Measurements from ENCODE around the gene XYLT1.

The XYLT1 gene

GRCh38 chr16:17382949-17383863 lies 87.6 kb downstream of the XYLT1 start:
- Histone ChIP-seq H3K4me3 (ENCODE audit: low read depth, low read length) (no peak overlapping the region), H3K27ac (no peak overlapping the region), H3K36me3 (replicated peaks) (no peaks in the 10 kb centered on the region), H3K27me3 (replicated peaks) (no peaks in the 10 kb centered on the region)
- TF ChIP-seq, protein P1, sequence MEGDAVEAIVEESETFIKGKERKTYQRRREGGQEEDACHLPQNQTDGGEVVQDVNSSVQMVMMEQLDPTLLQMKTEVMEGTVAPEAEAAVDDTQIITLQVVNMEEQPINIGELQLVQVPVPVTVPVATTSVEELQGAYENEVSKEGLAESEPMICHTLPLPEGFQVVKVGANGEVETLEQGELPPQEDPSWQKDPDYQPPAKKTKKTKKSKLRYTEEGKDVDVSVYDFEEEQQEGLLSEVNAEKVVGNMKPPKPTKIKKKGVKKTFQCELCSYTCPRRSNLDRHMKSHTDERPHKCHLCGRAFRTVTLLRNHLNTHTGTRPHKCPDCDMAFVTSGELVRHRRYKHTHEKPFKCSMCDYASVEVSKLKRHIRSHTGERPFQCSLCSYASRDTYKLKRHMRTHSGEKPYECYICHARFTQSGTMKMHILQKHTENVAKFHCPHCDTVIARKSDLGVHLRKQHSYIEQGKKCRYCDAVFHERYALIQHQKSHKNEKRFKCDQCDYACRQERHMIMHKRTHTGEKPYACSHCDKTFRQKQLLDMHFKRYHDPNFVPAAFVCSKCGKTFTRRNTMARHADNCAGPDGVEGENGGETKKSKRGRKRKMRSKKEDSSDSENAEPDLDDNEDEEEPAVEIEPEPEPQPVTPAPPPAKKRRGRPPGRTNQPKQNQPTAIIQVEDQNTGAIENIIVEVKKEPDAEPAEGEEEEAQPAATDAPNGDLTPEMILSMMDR (IDR thresholded peaks at IDR 0.05; ENCODE audit: low read depth, low read length, missing control alignments): no peak
- no peak for DNase-seq
- in situ Hi-C loops (cut with HindIII; ENCODE audit: low pct_ligation_motif_present, low sequenced_read_pairs): no loop called here

DNA sequence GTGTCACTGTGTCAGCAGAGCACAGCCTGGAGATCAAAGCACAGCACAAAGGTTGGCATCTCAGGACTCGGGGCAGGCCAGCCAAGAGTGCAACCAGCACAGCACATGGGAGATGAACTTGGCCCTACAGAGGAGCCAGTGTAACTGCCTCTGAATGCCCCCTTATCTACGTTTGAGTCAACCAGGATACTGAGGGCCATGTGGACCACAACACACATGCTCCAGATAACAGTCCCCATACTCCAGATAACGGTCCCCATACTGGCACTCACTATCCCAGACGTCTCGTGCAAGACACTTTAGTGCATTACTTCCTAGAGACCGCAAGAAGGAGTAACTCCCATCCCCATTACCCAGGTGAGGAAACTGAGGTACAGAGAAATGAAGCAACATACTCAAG lies 88.2 kb downstream of the XYLT1 start:
- H3K27me3 ChIP-seq (replicated peaks): no peaks in the 10 kb centered on the region
- no peak for DNase-seq
- H3K4me3 ChIP-seq (ENCODE audit: low read depth, low read length): no peak overlapping the region
- in situ Hi-C loops (cut with HindIII; ENCODE audit: low pct_ligation_motif_present, low sequenced_read_pairs): no loop called here
- TF ChIP-seq, protein P1 (IDR thresholded peaks at IDR 0.05; ENCODE audit: low read depth, low read length, missing control alignments): no peak
- H3K27ac ChIP-seq: no peak overlapping the region
- H3K36me3 ChIP-seq (replicated peaks): no peaks in the 10 kb centered on the region

- TF ChIP-seq, protein P1 (IDR thresholded peaks at IDR 0.05; ENCODE audit: low read depth, low read length, missing control alignments): no peak
- DNase-seq: no peak
- Histone ChIP-seq H3K36me3 (replicated peaks) (no peaks in the 10 kb centered on the region), H3K27ac (no peak overlapping the region), H3K27me3 (replicated peaks) (no peaks in the 10 kb centered on the region), H3K4me3 (ENCODE audit: low read depth, low read length) (no peak overlapping the region)
- in situ Hi-C loops (cut with HindIII; ENCODE audit: low pct_ligation_motif_present, low sequenced_read_pairs): no loop called here
Observed at GRCh38 chr16:17381784-17382183, 89.0 kb downstream of the XYLT1 start.

DNA sequence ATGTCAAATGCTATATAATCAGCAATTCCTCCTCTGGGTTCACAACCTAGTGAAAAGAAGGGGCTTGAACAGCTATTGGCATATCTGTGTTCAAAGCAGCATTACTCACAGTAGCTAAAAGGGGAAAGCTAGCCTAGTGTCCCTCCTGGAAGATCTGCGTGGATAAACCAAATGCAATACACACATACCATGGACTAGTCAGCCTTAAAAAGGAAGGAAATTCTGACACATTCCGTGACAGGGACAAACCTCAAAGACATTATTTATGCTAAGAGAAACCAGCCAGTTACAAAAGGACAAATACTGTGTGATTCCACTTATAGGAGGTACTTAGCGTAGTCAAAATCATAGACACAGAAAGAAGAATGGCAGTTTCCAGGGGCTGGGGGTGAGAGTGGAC lies 90.1 kb downstream of the XYLT1 start:
- TF ChIP-seq, protein P1 (IDR thresholded peaks at IDR 0.05; ENCODE audit: low read depth, low read length, missing control alignments): no peak
- in situ Hi-C loops (cut with HindIII; ENCODE audit: low pct_ligation_motif_present, low sequenced_read_pairs): no loop called here
- Histone ChIP-seq H3K4me3 (ENCODE audit: low read depth, low read length) (no peak overlapping the region), H3K27ac (no peak overlapping the region), H3K36me3 (replicated peaks) (no peaks in the 10 kb centered on the region), H3K27me3 (replicated peaks) (no peaks in the 10 kb centered on the region)
- no peak for DNase-seq

- TF ChIP-seq, protein P1 (IDR thresholded peaks at IDR 0.05; ENCODE audit: low read depth, low read length, missing control alignments): no peak
- no peaks in the 10 kb centered on the region for H3K27me3 ChIP-seq (replicated peaks)
- H3K27ac ChIP-seq: no peak overlapping the region
- DNase-seq: no peak
- H3K36me3 ChIP-seq (replicated peaks): no peaks in the 10 kb centered on the region
- in situ Hi-C loops (cut with HindIII; ENCODE audit: low pct_ligation_motif_present, low sequenced_read_pairs): no loop called here
- H3K4me3 ChIP-seq (ENCODE audit: low read depth, low read length): no peak overlapping the region
Observed at GRCh38 chr16:17379121-17379571, 91.6 kb downstream of the XYLT1 start.

Data from brain microvascular endothelial cell (primary cell).